OCI-LY1 (cell line): ENCODE data around the gene DCP1B.

Source experiments
- H2AFZ ChIP-seq: fragments of 200-600 bp; sonication (generic), shearing (Covaris generic); 2 replicates; pipeline ENCODE4 v1.6.0; 2014; ENCODE audit warnings: antibody characterized with exemption, mild to moderate bottlenecking, low read length
- H3F3A ChIP-seq: fragments of 200-600 bp; sonication (generic), shearing (Covaris generic); 2 replicates; pipeline ENCODE4 v1.6.0; 2014; ENCODE audit warnings: mild to moderate bottlenecking, antibody characterized with exemption, low read length, moderate library complexity; ENCODE audit not compliant: insufficient read depth
- H3K27ac ChIP-seq: fragments of 200-600 bp; sonication (generic); 2 replicates; pipeline ENCODE4 v1.5.1; 2014; ENCODE audit warnings: low read length, mixed run types, mild to moderate bottlenecking, low read depth; ENCODE audit not compliant: poor library complexity, severe bottlenecking
- H3K27me3 ChIP-seq: fragments of 200-600 bp; sonication (generic); 2 replicates; pipeline ENCODE4 v1.6.0; 2014; ENCODE audit warnings: antibody characterized with exemption, mild to moderate bottlenecking, low read length, moderate library complexity; ENCODE audit not compliant: insufficient read depth
- H3K36me3 ChIP-seq: fragments of 200-600 bp; sonication (generic); 2 replicates; pipeline ENCODE4 v1.6.1; 2014; ENCODE audit warnings: mild to moderate bottlenecking, antibody characterized with exemption, low read length, moderate library complexity, mixed read lengths; ENCODE audit not compliant: insufficient read depth
- H3K4me1 ChIP-seq: fragments of 200-600 bp; sonication (generic); 2 replicates; pipeline ENCODE4 v1.5.1; 2014; ENCODE audit warnings: mild to moderate bottlenecking, low read length, moderate library complexity; ENCODE audit not compliant: insufficient read depth, severe bottlenecking
- H3K4me2 ChIP-seq: fragments of 200-600 bp; sonication (generic), shearing (Covaris generic); 2 replicates; pipeline ENCODE4 v1.6.1; 2014; ENCODE audit warnings: low read length
- H3K4me3 ChIP-seq: fragments of 200-600 bp; sonication (generic); 2 replicates; pipeline ENCODE4 v1.5.1; 2014; ENCODE audit warnings: low read length, low read depth, mild to moderate bottlenecking, mixed read lengths; ENCODE audit not compliant: poor library complexity, severe bottlenecking
- H3K79me2 ChIP-seq: fragments of 200-600 bp; shearing (Covaris generic); 2 replicates; pipeline ENCODE4 v1.6.1; 2016; ENCODE audit warnings: mixed run types, low read length, mixed read lengths; ENCODE audit not compliant: insufficient read depth
- H3K9ac ChIP-seq: fragments of 200-600 bp; sonication (generic), shearing (Covaris generic); 2 replicates; pipeline ENCODE4 v1.6.1; 2014; ENCODE audit warnings: mild to moderate bottlenecking, low read length, mixed read lengths
- H3K9me2 ChIP-seq: fragments of 200-600 bp; sonication (generic), shearing (Covaris generic); 2 replicates; pipeline ENCODE4 v1.6.1; 2014; ENCODE audit warnings: low read depth, mild to moderate bottlenecking, low read length, mixed read lengths
- H3K9me3 ChIP-seq: fragments of 200-600 bp; shearing (Covaris generic); 2 replicates; pipeline ENCODE4 v1.6.1; 2014; ENCODE audit warnings: low read length, mixed read lengths
- H4K20me1 ChIP-seq: fragments of 200-600 bp; sonication (generic), shearing (Covaris generic); 2 replicates; pipeline ENCODE4 v1.6.0; 2016; ENCODE audit warnings: mild to moderate bottlenecking, low read length; ENCODE audit not compliant: insufficient read depth
- EZH2 ChIP-seq: fragments of 200-600 bp; sonication (generic), shearing (Covaris generic); IDR thresholded peaks from 2 replicates; pipeline ENCODE4 v1.8.0; 2017; ENCODE audit warnings: borderline replicate concordance, mixed run types, mild to moderate bottlenecking, antibody characterized with exemption, low read length, moderate library complexity, mixed read lengths
- TF ChIP-seq, protein P1 (sequence below): fragments of 200-600 bp; sonication (generic), shearing (Covaris generic); IDR thresholded peaks from 2 replicates; pipeline ENCODE4 v1.5.1; 2017; ENCODE audit warnings: mild to moderate bottlenecking, antibody characterized with exemption, low read length, moderate library complexity, mixed read lengths

The DCP1B gene

DNA sequence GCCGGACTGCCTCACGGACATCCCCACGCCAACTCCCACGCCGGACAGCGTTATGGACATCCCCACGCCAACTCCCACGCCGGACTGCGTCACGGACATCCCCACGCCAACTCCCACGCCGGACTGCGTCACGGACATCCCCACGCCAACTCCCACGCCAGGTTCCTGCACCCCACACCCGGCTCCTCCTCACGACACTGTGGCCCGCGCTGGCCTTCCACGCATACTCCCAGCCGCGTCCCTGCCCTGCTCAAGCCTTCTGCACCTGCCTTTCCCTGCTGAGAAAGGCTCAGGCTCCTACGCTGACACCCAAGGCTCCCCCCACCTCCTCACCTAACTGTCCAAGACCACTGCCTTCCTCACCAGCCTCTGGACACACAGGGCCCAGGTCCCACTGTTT lies 95.5 kb downstream of the DCP1B start:
- Histone ChIP-seq H3K27ac (no peak overlapping the region), H3F3A (no peaks in the 10 kb centered on the region), H4K20me1 (no peaks in the 10 kb centered on the region), H3K9ac (no peak overlapping the region), H2AFZ (no peak overlapping the region), H3K4me2 (no peak overlapping the region), H3K36me3 (no peaks in the 10 kb centered on the region), H3K4me1 (no peaks in the 10 kb centered on the region), H3K4me3 (no peak overlapping the region), H3K27me3 (no peaks in the 10 kb centered on the region; the same call in 1 of the 2 replicates), H3K79me2 (no peaks in the 10 kb centered on the region), H3K9me2 (no peaks in the 10 kb centered on the region), H3K9me3 (peaks cover 12% of the 10 kb centered on the region)
- TF ChIP-seq EZH2: no peak
- TF ChIP-seq, protein P1, sequence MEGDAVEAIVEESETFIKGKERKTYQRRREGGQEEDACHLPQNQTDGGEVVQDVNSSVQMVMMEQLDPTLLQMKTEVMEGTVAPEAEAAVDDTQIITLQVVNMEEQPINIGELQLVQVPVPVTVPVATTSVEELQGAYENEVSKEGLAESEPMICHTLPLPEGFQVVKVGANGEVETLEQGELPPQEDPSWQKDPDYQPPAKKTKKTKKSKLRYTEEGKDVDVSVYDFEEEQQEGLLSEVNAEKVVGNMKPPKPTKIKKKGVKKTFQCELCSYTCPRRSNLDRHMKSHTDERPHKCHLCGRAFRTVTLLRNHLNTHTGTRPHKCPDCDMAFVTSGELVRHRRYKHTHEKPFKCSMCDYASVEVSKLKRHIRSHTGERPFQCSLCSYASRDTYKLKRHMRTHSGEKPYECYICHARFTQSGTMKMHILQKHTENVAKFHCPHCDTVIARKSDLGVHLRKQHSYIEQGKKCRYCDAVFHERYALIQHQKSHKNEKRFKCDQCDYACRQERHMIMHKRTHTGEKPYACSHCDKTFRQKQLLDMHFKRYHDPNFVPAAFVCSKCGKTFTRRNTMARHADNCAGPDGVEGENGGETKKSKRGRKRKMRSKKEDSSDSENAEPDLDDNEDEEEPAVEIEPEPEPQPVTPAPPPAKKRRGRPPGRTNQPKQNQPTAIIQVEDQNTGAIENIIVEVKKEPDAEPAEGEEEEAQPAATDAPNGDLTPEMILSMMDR: no peak

DNA sequence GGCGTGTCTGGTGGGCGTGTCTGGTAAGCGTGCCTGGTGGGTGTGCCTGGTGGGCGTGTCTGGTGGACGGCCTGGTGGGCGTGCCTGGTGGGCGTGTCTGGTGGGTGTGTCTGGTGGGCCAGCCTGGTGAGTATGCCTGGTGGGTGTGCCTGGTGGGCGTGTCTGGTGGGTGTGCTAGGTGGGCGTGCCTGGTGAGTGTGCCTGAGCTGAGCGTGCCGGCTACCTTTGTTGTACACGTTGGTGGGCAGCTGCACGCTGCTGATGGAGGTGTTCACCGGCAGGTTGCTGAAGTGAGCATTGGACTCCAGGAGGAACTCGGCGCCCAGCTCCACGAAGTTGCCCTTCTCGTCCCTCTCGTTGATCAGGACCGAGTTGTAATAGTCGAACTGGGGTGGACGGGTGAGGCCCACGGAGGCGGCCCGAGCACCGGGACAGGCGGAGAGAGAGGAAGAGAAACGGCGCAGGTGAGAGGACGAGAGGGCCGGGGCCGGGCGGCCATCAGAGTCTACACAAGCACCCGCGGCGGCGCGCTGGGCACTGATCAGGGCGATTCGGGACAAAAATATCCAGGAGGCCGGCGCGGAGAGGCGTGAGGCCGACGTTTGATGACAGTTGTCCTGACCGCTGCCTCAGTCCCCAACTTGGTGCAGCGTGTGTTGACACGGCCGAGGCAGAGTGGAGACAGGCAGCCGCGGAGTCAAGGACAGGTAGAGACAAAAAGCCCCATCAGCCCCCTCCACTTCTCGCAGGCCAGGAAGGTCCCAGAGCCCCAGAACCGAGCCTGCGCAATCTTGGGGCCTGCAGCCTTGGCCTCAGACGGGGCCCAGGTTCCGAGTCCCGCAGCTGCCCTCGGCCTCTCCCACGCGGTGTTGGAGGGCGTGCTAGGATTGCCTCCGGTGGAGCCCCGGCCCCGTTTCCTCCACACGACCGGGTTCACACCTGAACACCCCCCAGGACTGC lies 96.3 kb downstream of the DCP1B start:
- Histone ChIP-seq H3K4me2 (no peak overlapping the region), H3K27ac (no peak overlapping the region), H3K27me3 (no peaks in the 10 kb centered on the region; the same call in 1 of the 2 replicates), H3K9ac (no peak overlapping the region), H2AFZ (no peak overlapping the region), H3K79me2 (no peaks in the 10 kb centered on the region), H3K4me3 (no peak overlapping the region), H3K9me2 (no peaks in the 10 kb centered on the region), H4K20me1 (no peaks in the 10 kb centered on the region), H3K4me1 (no peaks in the 10 kb centered on the region), H3K9me3 (peaks cover 12% of the 10 kb centered on the region), H3K36me3 (no peaks in the 10 kb centered on the region), H3F3A (no peaks in the 10 kb centered on the region)
- no peak for TF ChIP-seq EZH2
- TF ChIP-seq, protein P1: no peak

DNA sequence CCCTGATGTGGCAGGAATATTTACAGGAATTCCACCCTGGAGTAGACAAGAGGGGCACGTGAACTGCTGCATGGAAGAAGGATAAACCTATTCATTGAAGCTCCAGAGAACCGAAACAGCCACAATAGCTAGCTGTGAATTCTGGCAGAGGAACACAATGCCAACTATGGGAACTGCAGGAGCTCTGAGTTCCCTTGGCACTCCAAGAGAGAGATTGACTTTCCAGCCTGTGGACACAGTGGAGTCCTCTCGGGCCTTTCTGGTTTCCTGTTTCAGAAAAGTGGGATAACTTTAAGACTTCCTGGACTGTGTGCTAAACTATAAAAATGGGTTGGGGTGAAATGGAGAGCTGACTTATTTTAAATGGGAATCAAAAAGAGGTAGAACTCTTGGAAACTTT lies 97.7 kb downstream of the DCP1B start:
- H3K9me2 ChIP-seq: no peaks in the 10 kb centered on the region
- no peak overlapping the region for H3K27ac ChIP-seq
- H2AFZ ChIP-seq: no peak overlapping the region
- H3K4me2 ChIP-seq: no peak overlapping the region
- H3K4me3 ChIP-seq: no peak overlapping the region
- H3K36me3 ChIP-seq: no peaks in the 10 kb centered on the region
- H3F3A ChIP-seq: no peaks in the 10 kb centered on the region
- H3K4me1 ChIP-seq: no peaks in the 10 kb centered on the region
- no peaks in the 10 kb centered on the region for H3K79me2 ChIP-seq
- H3K9ac ChIP-seq: no peak overlapping the region
- no peak for TF ChIP-seq EZH2
- TF ChIP-seq, protein P1: no peak
- H4K20me1 ChIP-seq: no peaks in the 10 kb centered on the region
- H3K27me3 ChIP-seq: no peaks in the 10 kb centered on the region; the same call in 1 of the 2 replicates
- H3K9me3 ChIP-seq: peaks cover 12% of the 10 kb centered on the region
